ELR (cell line): ENCODE data around the gene MTCH2.
"Not testable (repeated sequence)": the region's sequence is repeated elsewhere in the genome, so short reads cannot be mapped to it uniquely, and the experiment has no call there.

Experiments
- DNase-seq: peaks from one replicate; pipeline ENCODE4 v3.0.0-alpha.2; 2015; ENCODE audit warnings: low read depth

The MTCH2 gene

DNA sequence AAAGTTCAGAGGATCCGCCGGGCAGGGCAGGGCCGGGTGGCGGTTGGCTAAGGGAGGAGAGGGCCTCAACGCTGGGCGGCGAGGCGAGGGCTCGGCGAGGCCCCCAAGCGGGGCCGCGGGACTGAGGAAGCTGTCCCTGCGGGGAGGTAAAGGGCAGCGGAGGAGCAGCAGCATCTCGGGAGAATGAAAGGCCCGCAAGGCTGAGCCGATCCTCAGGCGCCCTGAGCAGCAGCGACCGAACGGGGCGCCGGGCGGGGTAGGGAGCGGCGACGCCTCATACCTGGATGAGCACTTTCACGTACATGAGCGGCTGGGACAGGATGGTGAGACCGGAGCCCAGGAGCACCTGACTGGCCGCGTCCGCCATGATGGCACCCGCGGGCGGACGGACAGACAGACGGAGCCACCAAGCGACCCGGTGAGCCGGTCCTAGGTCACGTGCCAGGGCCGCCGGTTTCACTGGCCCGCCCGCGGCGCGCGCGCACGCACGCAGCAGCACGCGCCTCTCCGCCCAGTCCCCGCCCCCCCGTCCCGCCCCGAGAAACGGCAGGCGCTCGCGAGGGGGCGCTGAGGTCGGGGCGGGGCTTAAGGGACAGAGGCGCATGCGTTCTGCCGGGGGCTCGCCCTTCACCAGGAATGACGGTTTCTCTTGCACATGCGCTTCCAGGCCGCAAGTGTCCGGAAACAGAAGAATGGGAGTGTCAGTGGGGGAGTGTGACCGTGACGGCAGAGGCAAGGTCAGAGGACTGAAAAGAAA is at the start of gene MTCH2:
MTCH2 (minus strand) TSS at position 461 of the 757 bp plus-strand sequence; CDS start at position 367, 94 bp downstream.
- peak; percentile 98 for DNase-seq

- no peak for DNase-seq
Measured at GRCh38 chr11:47691979-47692378, 49.6 kb upstream of the MTCH2 start.

- no peak for DNase-seq
Measured at GRCh38 chr11:47689480-47689879, 47.1 kb upstream of the MTCH2 start.

- DNase-seq: no peak
Measured at GRCh38 chr11:47688991-47689390, 46.6 kb upstream of the MTCH2 start.

DNA sequence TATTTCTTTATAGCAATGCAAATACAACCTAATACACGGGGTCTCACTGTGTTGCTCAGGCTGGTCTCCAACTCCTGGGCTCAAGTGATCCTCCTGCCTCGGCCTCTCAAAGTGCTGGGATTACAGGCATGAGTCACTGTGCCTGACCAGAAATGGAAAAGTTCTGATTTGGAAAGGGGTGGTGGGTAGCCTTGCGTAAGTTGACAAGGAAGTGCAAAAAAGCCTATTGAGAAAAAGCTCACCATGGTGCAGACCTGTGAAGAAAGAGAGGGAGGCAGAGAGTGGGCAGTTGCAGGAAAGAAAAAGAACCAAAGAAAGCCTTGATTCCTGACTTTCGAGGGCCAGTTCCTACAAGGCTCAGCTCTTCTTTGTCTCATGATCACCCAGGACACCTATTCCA is 45.8 kb upstream of the MTCH2 start:
- no peak for DNase-seq

DNA sequence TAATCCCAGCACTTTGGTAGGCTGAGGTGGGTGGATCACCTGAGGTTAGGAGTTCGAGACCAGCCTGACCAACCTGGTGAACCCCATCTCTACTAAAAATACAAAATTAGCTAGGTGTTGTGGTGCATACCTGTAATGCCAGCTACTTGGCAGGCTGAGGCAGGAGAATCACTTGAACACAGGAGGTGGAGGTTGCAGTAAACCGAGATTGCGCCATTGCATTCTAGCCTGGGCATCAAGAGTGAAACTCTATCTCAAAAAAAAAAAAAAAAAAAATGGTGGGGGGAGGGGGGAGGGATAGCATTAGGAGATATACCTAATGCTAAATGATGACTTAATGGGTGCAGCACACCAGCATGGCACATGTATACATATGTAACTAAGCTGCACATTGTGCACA is 44.3 kb upstream of the MTCH2 start:
- DNase-seq: not testable (repeated sequence)

DNA sequence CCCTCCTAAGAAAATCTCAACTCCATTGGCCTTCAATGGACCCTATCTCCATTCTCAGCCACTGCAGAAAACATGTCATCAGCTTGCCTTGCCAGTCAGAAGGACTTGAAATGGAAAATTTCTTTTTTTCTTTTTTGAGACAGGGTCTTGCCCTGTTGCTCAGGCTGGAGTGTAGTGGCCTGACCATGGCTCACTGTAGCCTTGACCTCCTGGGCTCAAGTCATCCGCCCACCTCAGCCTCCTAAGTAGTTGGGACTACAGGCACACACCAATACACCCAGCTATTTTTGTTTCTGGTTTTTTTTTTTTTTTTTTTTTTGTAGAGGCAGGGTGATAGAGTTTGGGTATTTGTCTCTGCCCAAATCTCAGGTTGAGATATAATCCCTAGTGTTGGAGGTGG is 43.8 kb upstream of the MTCH2 start:
- DNase-seq: no peak

DNA sequence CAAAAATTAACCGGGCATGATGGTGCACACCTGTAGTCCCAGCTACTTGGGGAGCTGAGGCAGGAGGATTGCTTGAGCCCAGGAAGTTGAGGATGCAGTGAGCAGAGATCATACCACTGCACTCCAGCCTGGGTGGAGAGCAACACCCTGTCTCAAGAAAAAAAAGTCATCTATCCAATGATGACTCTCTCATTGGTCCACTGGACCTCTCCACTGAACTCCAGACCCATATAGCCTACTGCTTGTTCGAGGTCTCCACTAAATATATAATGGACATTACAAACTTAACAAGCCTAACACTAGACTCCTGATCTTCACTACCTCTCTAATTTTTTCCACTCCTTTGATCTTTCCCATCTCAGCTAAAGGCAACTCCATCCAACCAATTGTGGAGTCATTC is 33.5 kb upstream of the MTCH2 start:
- DNase-seq: no peak

- DNase-seq: peak; percentile 53
Measured at GRCh38 chr11:47672283-47672730, 29.9 kb upstream of the MTCH2 start.

- DNase-seq: no peak
Measured at GRCh38 chr11:47669856-47670255, 27.5 kb upstream of the MTCH2 start.

DNA sequence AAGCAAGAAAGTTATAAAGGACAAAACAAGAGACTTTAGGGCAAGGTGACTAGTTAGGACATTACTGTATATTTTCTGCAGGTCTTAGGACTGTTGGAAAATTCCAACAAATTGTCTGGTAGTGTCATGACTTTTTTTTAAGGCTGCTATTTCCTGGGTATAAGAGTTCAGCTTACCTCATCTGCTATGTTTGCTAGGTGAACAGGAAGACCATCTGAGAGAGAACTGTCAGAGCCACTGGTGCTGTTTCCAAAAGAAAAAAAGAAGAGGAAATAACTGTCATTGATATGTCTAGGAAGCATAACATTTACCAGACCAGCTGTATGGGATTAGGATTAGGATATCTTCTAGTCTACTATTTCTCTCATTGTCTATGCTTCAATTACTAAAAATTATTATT is 26.3 kb upstream of the MTCH2 start:
- no peak for DNase-seq

GRCh38 chr11:47667555-47667954 is 25.2 kb upstream of the MTCH2 start:
- DNase-seq: no peak

- no peak for DNase-seq
Measured at GRCh38 chr11:47667135-47667534, 24.8 kb upstream of the MTCH2 start.

DNA sequence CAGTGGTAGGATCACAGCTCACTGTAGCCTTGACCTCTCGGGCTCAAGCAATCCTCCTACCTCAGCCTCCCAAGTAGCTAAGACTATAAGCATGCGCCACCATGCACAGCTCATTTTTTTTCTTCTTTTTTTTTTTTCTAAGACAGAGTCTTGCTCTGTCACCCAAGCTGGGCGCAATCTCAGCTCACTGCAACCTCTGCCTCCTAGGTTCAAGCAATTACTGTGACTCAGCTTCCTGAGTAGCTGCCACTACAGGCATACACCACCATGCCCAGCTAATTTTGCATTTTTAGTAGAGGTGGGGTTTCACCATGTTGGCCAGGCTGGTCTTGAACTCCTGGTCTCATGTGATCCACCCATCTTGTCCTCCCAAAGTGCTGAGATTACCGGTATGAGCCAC is 22.6 kb upstream of the MTCH2 start:
- DNase-seq: peak; percentile 52

DNA sequence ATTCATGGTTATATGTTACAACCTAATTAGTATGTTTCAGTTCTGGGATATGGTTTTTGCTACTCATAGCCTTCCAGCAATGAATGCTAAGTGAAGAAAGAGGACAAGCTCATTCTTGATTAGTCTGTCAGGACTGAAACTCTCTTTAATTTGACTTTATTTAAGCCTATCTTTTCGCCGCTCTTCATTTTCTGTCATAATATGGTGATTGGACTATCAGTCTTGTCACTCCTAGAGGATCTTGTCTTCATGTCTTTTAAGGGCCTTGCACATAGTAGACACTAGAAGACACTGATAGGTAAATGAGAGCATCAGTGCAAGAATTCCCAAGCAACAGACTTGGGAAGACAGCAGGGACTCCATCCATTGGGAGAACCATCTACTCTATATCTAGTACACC is 18.9 kb upstream of the MTCH2 start:
- no peak for DNase-seq

GRCh38 chr11:47659276-47659675 is 16.9 kb upstream of the MTCH2 start:
- DNase-seq: no peak

DNA sequence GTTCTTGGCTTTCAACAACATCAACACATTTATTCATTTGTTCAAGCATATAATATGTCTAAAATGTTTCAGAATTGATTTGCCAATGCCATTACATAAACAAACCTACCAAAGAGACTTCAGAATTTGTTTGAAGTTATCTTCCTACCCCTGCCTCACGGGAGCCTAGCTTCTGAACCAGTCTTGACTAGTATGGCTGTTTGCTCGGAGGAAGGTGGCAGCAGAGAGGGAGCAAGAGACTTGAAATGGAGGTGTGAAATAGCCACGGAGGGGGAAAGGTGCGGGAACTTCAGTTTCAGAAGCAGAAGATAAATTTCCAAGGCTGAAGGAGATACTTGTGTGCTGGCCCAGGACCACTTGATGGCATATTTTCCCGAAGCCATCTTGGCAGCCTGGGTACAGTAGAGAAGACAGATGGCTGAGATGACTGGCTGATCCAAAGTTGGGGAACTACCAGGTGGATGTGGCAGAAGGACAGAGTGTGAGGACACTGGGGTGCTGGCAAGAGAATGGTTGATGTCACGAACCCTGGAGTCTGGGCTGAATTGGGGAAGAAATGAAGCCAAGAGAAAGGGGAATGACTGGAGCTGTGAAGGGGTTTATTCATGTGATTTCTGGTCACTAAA is 14.0 kb upstream of the MTCH2 start:
- DNase-seq: no peak

- DNase-seq: no peak
Measured at GRCh38 chr11:47651818-47652469, 9.6 kb upstream of the MTCH2 start.

GRCh38 chr11:47649276-47649675 is 6.9 kb upstream of the MTCH2 start:
- no peak for DNase-seq

GRCh38 chr11:47646019-47646418 is 3.7 kb upstream of the MTCH2 start:
- no peak for DNase-seq

DNA sequence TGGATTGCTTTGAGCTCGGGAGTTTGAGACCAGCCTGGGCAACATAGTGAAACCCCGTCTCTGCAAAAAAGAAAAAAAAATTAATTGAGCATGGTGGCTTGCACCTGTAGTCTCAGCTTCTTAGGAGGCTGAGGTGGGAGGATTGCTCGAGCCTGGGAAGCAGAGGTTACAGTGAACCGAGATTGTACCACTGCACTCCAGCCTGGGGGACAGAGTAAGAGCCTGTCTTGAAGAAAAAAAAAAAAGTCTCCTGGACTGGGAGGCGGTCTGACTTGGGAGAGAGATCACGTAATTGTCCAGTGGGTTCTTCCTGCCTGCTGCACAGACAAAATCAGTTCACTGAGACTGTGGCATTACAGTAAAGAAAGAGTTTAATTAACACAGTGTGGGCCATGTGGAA is 3.1 kb upstream of the MTCH2 start:
- no peak for DNase-seq

GRCh38 chr11:47641600-47642098 is 710 bp downstream of the MTCH2 start:
- DNase-seq: peak; percentile 22

DNA sequence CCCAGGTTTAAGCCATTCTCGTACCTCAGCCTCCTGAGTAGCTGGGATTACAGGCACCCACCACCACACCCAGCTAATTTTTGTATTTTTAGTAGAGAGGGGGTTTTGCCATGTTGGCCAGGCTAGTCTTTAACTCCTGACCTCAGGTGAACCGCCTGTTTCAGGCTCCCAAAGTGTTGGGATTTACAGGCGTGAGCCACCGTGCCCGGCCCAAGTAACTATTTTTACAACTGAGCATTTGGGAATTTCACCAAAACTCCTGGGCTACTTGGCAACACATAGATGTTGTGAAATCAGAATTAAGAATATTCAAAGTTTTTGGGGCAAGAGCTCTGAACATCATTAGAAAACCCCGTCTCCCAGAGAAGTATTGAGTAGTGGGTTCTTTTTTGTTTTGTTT is 1.9 kb downstream of the MTCH2 start:
- not testable (repeated sequence) for DNase-seq
